PC-9 (cell line): ENCODE results near the gene CHRNE.

Source experiments
- EZH2 ChIP-seq: fragments of 200-600 bp; sonication (generic); IDR thresholded peaks from 2 replicates; pipeline ENCODE4 v1.8.0; 2017; ENCODE audit warnings: antibody characterized with exemption, low read depth
- TF ChIP-seq, protein P1 (sequence below): fragments of 200-600 bp; sonication (generic); conservative IDR thresholded peaks from 2 replicates; pipeline ENCODE4 v1.6.1; 2017; ENCODE audit warnings: mixed run types, antibody characterized with exemption, mild to moderate bottlenecking, moderate library complexity

DNA sequence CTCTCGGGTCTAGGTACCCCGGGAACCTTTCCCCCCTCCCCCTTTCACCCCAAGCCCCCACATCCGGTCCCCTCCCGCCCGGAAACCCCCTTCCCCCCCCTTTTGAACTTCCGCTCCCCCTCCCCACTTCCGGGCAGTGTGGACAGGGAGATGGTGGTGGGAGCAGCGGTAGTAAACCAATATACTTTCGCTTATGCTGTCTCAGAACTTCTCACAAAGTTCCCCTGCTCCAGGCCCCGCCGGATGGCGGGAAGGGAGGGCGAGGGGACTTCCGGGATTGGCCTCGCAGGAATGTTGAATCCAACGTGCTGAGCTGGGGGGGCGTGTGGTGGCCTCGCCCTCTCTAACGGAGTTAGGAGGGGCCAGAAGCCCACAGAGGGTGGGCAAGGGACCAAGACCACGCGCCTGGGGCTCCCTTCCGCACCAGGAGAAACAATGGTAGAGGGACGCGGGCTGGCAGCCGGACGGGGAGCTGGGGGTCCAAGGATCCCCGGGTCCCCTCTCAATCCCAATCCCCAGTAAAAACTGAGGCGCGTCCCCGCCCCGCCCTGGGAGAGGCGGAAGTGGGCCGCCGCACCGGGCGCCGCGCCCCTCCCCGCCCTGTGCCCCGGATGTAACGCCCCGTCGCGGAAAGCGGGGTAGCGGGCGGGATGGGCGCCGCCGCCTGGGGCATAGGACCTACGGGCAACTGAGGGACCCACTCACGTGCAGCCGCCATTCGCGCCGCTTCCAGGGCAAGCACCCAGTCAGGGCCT lies 44.7 kb upstream of the CHRNE start:
- TF ChIP-seq, protein P1, sequence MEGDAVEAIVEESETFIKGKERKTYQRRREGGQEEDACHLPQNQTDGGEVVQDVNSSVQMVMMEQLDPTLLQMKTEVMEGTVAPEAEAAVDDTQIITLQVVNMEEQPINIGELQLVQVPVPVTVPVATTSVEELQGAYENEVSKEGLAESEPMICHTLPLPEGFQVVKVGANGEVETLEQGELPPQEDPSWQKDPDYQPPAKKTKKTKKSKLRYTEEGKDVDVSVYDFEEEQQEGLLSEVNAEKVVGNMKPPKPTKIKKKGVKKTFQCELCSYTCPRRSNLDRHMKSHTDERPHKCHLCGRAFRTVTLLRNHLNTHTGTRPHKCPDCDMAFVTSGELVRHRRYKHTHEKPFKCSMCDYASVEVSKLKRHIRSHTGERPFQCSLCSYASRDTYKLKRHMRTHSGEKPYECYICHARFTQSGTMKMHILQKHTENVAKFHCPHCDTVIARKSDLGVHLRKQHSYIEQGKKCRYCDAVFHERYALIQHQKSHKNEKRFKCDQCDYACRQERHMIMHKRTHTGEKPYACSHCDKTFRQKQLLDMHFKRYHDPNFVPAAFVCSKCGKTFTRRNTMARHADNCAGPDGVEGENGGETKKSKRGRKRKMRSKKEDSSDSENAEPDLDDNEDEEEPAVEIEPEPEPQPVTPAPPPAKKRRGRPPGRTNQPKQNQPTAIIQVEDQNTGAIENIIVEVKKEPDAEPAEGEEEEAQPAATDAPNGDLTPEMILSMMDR, result no peak
- TF ChIP-seq EZH2, result no peak
